ENCODE measurements around the gene TBC1D17.

TBC1D17 gene

DNA sequence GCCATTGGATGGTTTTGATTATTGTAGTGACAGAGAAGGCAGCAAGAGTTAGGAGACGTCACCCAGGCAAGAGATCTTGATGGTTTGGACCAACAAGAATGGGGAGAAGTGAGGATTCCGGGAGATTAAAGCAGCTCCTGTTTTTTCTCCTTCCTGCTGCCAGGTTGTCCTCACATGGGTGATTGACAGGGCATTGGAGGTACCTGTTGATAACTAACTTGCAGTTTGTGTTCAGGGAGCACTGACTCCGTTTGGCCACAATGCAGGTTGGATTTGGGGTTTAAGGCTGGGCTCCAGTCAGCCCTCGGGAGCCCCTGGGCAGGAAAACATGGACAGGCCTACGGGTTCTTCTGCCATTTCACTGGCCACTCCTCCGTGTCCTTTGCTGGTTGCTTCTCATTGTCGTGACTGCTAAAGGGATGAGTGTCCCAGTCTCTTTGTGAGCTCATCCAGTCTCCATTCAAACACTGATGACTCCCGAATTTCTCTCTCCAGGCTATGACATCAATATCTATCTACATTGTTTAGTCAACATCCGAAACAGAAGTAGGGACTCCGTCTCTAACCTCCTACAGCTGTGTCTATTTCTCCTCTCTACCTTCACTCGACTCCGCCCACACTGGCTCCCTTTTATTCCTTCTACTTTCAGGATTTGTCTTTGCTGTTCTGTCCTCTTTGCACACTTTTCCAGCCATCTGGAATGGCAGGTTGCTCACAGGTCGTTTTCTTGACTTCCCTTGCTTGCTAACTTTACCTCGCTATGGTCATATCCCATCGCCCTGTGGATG lies 27.9 kb upstream of the TBC1D17 start:
- DNase-seq = no peak

DNA sequence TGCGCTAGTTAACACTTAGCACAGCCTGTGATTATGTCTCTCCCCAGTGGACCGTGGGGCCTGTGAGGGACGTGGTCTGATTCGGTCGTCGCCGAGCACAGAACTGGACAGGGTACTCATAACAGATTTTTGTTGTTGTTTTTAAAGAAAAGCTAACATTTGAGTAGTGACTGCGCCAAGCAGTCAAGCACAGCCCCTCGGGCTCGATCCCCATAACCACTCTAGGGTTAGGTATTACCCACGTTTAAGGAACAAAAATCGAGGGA lies 27.3 kb upstream of the TBC1D17 start:
- no peak for DNase-seq

DNA sequence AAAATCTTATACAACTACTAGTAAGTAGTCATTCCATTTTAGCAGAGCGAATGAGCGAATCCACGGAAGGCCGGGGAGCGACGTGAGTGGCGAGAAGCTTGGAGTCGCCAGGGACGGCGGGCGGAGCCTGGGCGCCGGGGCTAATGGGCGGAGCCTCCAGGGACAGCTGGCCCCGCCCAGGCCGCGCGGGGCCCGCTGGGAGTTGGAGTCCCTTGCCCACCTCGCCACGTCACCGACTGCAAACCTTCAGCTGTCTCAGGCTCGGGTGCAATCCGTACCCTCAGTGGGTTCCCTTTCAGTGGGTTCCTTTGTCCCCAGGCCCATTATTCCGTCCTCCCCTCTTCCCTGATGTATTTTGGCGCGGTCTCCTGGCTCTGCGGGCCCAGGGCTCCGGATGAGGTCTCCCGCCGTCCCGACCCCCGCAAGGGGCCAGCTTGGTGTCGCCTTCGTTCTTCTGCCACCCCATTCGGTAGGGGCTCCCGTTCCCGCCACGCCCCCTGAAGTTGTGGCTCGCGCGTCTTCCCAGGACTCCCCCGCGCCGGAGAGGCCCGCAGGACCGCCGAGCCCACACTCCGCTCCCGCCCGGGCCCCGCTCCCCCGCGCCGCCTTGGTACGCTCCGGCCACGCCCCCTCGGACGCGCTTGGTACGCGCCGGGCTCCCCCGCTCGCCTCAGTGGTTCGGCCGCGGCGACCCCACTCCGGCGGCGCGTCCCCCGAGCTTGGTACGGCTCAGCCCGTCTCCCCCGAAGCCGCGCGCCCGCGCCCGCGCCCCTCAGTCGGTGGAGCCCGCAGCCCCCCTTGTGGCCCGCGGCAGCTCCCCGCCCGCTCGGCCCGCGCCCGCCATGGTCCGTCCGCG lies 26.8 kb upstream of the TBC1D17 start, which contains the start of gene PTOV1:
PTOV1 (plus strand) TSS at position 673 of the 856 bp plus-strand sequence.
- peak; percentile 83 for DNase-seq

DNA sequence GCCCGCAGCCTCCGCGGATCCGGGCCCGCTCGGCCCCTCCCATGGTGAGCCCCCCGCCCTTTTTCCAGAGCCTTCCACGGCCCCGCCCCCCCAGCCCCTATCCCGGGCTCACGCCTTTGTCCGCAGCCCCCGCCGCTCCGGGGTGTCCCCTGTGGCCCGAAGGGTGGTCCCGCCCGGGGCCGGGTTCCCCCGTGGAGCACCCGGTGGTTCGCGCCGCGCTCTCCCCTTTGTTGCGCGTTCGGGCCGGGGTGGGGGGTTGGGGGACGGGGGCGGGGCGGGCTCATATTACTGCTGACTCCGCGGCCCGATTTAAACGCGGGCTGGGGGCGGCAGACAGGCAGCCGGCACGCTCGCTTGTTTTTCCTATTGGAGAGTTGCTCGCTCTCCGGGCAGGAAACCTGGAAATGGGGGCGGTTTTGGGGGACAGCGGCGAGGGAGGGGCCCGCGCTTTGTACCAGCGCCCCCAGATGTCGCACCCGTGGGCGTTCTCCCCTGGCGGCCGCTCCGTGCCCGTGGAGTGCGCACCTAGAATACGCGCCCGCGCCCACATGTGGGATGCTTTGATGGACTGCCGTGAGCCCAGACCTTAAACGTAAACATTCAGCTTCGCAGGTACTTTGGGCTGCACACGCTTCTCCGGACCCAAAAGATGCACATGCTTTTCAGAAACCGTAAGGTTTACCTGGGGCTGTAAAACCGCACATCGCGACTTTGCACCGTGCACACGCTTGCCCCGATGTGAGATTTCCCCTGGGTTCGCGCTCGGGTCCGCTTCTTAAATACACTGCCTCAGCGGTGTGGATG lies 25.8 kb upstream of the TBC1D17 start:
- no peak for DNase-seq

DNA sequence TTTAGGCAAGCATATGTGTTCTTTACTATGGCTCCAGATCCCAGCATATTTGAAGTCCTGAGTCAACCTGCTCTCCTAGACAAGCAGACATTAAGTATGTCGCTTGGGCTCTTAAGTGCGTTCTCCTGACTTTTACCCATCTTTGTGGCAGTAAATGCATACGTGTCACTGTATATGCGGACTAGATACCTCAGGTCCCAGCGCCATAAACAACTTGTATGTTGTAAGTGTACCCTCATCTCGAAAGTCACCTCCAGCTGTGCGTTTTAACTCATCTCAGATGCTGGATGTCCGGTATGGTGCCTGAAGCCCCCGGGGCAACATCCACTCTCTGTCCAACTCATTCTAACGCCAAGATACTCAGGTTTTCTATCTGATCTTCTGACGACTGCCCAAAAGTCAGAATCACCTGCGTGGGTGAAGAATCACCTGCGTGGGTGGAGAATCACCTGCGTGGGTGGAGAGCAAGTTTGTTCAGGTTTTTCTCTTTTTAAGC lies 24.8 kb upstream of the TBC1D17 start:
- DNase-seq = no peak

DNA sequence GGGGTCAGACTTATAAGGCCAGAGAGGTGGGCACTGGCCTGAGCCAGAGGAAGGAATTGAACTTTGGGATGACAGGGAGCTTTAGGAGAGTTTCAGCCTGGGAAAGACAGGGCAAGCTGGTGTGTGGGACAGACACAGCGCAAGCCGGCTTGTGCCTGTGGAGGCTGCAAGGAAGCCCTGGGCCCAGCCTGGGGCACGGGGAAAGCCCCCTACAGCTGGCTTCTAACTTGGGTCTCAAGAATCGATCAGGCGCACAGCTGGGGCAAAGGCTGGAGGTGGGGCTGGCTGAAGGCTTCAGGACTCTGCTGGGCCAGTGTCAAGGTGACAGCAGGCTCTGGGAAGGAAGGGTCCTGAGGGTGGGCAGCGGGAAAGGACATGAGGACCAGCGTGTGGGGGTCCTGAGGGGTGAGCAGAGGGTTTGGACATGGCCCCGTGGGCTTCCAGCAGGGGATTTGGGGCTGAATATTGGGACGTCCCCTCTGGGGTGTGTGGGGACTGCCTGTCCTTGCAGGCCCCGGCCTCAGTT lies 23.6 kb upstream of the TBC1D17 start:
- DNase-seq = no peak

DNA sequence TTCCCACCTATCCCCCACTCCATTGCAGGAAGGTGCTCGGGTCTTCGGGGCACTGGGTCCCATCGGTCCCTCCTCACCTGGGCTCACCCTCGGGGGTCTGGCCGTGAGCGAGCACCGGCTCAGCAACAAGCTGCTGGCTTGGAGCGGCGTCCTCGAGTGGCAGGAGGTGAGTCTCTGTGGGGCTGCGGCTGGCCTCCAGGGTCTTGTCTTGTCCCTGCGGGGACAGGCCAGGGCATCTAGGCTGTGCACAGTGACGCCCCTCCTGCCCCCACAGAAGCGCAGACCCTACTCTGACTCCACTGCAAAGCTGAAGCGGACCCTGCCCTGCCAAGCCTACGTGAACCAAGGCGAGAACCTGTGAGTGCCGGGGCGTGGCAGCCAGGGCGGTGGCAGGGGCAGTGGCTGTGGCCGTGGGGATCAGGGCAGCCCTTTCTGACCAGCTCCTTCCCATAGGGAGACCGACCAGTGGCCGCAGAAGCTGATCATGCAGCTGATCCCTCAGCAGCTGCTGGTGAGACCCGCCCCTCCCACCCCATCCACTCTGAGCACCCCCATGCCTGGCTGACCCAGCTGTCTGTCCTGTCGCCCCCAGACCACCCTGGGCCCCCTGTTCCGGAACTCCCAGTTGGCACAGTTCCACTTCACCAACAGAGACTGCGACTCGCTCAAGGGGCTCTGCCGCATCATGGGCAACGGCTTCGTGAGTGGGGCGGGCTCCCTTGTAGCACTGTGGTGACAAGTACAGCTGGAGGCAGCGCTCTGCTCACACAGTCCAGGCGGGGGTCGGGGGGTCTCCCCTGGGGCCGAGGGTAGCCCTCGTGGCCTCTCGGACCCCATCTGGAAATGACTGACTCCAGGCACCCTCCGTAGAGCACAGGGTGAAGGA lies 22.9 kb upstream of the TBC1D17 start:
- DNase-seq = no peak

DNA sequence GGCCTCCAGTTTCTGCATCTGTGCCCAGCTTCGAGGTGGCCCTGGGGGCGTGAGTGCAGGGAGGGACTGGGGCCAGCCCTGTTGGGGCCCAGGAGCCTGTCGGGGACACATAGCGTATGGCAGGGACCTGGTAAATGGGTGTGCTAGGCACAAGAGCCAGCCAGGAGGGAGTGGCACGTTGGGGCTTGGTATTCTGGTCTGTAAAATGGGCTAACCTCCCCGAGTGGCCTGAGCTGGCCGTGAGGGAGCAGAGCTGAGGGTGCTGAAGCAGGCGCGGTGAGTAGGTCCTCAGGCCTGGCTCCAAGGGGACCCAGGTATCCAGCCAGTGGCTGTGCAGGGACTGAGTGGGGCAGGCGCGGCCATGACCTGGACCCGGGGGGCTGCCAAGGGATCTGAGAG lies 22.2 kb upstream of the TBC1D17 start:
- no peak for DNase-seq

DNA sequence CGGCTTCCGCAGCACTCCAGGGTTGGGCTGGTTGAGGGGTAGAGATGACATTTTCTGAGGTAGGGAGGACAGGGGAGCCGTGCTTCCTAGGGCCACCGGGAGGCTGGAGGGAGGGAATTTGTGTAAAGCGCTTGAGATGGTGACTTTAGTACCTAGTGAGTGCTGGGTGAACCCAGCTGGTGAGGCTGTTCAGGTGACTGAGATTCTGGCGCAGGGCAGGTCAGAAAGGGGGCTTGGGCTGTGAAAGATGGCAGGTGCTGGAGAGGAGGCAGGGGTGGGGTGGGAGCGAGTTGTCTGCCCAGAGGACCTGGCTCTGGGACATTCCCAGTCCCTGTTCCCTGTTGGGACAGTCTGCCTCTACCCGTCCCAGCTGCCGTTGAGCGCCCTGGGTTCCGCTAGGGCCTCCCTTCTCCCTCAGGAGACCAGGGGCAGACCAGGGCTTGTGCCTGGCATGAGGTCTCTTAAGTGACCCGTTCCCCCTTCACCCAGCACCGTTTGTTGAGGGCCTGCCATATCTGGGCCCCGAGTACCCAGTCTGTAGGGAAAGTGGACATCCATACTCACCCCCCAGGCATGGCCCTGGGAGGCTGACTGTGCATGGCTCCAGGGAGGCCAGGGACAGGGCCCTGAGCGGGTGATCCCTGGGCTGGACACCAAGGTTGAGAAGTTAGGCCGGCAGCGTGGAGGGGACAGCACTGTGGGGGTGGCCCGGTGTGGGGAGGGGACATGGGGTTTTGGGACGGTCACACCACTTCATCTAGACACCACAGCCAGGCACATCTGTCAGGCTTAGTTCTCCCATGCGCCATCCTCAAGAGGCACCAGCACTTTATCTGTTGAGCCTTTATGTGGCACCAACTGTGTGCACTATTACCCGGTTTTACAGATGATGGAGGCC lies 21.6 kb upstream of the TBC1D17 start:
- DNase-seq = no peak

DNA sequence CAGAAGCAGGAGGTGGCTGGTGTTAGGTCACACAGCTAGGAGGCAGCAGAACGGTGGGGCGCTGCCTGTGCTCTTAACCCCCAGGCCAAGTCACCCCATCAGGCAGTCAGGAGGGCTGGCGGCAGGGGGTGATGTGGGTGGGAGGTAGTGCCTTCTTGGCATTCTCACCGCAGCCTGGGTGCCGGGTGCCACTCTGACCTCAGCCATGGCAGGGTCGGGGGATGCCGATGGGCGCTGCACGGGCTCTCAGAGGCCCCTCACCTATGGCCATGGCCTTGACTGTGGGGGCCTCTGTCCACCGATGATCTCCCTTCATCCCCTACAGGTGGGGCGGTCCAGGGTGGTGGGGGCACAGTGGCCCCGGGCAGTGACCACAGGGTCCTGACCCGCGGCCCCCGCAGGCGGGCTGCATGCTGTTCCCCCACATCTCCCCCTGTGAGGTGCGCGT lies 20.9 kb upstream of the TBC1D17 start:
- DNase-seq = no peak

DNA sequence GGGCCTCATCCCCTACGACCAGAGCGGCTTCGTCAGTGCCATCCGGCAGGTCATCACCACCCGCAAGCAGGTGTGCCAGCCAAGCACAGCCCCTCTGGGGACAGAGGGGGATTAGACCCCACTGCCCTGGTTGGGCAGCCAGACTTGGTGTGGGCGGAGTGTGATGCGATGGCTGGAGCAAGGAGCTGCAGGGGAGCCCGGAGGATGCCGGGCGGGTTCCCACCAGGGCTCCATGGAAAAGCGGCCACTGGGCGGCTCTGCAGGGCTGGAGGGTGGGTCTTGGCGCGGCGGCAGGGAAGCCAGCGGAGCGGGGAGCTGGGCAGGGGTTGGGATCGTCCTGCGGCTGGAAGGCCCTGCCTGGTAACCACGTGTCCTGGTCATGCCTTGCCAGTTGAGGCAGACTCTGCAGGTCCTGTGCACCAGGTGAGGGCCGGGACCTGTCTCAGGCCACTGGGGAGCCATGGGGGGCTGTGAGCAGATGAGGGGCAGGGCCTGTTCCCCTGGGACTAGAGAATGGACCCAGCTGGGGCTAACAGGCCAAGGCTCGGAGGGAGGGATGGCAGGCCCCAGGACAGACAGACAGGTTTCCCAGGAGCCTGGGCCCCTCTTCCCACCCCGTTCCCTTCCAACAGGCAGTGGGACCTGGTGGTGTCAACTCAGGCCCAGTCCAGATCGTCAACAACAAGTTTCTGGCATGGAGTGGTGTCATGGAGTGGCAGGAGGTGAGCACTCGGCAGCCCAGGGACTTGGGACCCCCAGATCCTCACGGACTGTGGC lies 20.3 kb upstream of the TBC1D17 start:
- DNase-seq = no peak

DNA sequence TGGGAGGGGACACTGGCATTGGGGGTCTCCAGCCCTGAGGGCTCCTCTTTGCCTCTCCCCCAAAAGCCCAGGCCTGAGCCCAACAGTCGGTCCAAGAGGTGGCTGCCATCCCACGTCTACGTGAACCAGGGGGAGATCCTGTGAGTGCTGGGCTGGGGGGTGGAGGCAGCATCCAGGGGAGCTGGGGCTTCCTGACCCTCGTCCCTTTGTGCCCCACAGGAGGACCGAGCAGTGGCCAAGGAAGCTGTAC lies 19.7 kb upstream of the TBC1D17 start:
- no peak for DNase-seq

DNA sequence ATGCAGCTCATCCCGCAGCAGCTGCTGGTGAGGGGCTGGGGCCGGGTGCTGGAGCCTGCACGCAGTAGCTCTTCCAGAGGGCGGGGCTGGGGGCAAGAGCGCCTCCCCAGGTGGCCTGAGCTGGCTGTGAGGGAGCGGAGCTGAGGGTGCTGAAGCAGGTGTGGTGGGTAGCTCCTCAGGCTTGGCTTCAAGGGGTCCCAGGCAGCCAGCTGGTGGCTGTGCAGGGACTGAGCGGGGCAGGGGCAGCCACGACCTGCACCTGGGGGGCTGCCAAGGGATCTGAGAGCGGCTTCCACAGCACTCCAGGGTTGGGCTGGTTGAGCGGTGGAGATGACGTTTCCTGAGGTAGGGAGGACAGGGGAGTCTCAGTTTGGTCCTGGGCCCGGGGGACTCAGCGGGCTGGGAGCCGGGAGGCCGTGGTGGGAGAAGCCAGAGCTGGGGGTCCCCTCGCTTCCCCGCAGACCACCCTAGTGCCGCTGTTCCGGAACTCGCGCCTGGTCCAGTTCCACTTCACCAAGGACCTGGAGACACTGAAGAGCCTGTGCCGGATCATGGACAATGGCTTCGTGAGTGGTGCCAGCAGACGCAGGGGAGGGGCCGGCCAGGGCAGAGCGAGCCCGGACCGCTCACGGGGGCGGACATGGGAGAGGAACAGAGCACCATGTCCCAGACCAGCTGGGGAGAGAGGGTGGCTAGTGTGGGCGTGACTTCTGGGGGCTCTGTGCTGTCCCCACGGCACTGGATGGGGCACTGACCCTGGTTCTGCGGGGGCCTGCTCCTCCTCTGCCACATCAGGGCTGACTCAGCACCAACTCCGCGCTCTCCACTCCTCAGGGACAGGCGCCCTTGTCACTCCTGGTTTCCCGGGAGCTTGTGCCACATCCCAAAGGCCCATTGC lies 19.2 kb upstream of the TBC1D17 start:
- no peak for DNase-seq

DNA sequence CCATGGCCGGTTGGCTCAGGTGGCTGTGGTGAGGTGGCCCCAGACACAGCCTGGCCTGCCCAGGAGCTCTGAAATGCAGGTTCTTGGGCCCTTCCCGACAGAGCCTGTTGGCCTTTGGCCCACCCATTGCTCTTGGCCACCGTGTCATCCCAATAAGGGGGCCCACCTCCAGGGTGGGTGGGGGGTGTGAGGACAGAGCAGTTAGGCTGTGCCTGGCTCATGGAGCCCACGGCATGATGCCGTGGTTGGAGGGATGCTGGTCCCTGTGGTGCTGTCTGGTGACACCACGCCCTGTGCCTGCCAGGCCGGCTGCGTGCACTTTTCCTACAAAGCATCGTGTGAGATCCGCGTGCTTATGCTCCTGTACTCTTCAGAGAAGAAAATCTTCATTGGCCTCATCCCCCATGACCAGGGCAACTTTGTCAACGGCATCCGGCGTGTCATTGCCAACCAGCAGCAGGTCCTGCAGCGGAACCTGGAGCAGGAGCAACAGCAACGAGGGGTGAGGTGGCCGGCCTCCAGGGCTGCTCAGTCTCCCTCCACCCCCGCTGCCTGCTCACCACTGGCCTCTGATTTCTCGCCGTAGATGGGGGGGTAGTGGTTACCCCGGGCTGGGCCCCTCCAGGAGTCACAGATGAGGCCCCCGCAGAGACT lies 17.7 kb upstream of the TBC1D17 start:
- no peak for DNase-seq

DNA sequence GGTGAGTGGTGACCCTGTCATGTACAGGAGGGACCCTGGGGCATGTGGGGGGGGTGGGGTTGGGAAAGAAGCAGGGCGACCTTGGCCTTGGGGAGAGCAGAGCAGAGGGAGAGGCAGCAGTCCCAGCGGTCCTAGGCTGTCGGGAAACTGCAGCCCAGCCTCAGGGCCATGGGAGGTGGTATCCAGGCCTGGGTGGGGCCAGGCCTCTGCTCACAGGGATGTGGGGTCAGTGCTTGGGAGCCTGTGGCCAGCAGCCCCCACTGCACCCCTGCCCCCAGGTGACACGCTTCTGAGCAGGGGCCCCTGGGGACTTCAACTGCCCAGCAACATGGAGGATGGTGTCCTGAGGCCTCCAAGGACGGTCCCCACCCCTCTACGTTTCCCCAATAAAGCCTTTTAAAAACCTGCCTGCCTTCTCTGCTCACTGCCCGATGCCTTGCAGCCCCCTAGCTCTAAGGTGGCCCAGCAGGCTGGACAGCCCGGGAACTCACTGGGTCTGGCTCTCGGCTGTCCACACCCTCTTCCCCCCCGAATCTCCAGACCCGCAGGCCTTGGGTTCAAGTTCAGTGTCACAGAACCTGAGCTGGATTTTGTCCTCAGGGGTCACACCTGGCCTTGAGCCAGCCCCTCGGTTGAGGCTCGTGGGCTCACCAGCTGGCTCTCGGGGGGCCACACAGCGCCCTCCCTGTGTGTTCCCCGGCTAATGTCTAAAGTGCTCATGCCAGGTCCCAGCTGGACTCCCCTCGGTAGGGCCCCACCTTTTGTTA lies 17.0 kb upstream of the TBC1D17 start:
- no peak for DNase-seq

DNA sequence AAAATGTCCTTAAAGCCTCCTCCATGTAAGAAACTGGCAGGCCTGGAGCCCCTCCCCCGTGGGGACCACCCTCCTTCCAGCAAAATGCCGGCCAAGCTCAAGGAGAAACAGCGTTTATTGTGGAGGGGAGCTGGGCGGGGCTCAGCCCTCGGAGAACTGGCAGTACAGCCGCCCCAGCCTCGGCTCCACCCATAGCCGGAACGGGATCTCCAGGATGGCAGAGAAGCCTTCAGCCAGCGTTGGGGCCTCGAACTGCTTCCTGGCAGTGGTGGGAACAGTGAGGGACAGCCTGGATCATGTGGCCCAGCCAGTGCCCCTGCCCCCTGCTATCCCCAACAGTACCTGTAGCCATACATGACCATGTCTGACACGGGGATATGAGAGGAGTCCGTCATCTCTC lies 16.4 kb upstream of the TBC1D17 start:
- DNase-seq = no peak

DNA sequence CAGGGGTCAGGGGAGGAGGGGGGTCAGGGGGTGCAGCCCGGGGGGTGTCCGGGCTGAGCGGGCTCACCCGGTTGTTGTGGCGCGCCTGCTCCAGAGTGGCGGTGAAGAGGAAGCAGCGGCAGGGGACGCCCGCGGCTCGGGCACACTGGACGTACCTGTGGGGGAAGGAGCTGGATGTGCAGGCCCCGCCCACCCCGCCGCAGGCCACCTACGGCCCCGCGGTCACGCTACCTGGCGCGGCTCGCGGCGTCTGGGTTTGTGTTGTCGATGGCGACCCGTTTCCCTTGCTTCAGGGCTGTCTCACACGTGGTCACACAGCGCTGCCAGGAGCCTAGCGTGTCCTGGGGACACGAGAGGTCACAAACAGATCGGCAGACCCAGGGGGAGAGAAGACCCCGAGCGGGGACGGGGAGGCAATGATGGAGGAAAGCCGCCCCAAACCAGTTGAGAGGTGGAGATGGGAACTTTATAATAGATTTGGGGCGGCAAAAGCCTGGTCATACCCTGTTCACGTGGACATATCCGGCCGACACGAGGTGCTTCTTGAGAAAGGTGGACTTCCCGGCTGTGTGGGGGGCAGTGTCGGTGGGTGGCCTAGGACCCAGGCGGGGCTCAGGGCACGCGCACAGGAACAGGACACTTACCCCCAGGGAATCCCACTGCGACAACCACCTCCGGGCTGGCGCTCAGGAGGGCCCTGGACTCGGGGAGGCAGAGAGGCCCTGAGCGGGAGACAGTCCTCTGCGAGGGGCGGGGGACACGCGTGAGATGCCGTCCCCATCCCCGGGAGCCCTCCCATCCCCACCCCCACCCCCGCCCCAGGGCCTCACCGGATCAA lies 15.7 kb upstream of the TBC1D17 start:
- DNase-seq = no peak

Measured in NCI-H2029 treated with DMSO at 0.1 percent for 48 hours (cell line).